DMS 273 (cell line): ENCODE measurements around the gene IQCE.

Source experiments
- DNase-seq: peaks from one replicate; lab custom pipeline; 2025; ENCODE audit not compliant: unreplicated experiment; lab: John Stamatoyannopoulos, UW

Gene IQCE

DNA sequence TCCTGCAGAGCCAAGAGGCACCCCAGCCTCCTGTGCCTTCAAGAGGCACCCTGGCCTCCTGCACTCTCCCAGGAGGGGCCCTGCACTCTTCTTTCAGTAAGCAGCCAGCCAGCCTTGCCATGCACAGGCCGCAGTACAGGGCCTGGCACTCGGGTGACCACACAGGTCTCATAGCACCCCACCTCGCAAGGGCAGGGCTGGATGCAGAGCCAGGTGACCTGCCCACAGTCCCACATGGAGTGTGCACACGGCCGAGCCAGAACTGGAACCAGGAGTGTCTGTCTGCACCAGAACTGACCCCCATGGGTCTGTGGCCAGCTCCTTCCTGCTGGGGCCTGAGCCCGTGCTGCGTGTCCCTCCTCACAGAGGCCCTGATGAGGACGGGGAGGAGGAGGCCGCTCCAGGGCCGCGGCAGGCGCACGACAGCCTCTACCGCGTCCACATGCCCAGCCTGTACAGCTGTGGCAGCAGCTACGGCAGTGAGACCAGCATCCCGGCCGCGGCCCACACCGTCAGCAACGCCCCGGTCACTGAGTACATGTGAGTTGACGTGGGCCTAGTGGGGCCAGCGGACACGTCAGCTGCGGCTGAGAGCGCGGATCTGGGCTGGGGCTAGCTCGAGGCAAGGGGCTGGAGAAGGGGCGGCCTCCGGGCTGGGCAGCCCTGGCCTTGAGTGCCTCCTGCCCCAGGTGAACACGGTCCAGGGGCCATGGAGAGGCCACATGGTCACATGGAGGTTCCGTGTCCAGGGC is 99.3 kb downstream of the IQCE start:
- DNase-seq = no peak

DNA sequence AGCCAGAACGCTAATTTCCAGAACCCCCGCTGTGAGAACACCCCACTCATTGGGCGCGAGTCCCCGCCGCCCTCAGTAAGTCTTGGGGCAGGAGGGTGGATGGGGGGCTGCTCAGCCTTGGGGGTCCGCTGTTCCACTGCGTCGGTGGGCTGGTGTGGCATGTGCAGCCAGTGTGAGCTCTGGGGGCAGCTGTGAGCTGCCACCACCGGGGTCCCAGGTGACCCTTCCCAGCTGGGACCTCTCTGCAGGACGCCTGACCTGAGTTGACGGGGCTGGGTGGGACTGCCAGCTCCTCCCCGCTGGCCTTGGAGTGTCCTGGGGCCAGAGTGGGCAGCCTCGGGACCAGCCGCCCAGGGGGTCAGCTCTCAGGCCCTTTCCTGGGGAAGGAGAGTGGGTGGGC is 100.2 kb downstream of the IQCE start:
- DNase-seq = no peak

DNA sequence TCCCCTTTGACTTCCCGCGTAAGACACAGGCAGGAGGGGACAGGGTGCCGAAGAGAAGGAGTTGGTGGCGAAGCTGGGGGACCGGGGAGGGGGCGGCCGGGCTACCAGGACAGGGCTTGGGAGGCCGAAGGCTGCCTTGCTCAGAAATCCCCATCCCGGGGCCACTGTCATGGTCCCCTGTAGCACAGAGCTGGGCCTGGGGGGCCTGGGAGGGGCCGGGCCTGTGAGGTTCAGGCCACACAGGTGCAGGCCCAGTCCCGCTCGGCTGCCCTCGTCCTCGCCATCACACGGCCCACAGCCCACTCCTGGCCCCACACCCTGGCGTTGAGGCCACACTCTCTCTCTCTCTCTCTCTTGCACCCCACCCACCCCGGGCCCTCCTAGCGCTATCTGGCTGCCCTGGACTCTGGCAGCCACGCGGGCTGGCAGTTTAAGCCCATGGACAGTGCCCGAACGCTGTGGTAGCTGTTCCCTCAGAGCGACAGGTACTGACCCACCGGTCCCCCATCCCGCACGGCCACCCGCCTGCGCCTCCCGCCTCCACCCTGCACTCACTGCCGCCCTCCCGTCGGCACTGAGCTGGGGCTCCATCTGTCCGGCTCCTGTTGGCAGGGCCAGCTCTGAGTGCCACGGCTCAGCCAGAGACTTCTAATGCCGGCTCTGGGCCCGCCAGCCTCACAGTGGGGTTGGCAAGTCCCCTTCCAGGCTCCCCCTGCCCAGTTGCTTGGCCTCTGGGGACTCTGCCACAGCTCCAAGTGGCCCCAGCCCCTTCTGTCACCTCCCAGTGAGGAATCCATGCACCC is 101.0 kb downstream of the IQCE start:
- peak; percentile 55 for DNase-seq

DNA sequence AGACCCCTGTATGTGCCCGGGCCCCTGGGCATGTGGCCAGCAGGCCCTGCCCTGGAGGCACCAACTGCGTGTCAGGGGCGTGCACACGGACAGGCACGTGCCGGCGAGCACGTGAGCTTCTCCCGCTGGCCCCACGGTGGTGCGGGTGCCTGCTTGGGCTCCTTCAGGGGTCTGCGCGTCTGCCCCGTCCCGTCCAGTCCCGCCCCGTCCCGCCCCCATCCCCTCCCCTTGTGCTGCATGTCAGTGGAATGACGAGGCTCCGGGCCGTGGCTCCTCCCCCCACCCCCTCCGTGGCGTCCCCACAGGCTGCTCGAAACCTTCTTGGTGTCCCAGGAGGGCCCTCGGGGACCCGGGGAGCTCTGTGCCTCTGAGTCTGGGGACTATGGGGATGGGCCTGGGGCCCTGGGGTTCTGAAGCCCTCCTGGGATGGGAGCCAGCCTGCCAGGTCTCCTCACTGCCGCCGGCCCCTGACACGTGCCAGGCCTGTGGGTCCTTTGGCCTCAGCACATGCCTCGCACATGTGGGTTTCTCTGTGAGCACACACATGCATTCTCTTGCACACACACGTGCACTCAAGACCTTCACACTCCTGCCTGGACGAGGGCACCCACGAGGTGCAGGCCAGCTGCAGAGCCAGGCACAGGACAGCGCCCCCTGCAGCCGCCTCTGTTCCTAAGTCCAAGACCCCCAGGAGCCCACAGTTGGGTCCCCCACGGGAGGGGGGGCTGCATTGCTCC is 101.7 kb downstream of the IQCE start:
- no peak for DNase-seq

DNA sequence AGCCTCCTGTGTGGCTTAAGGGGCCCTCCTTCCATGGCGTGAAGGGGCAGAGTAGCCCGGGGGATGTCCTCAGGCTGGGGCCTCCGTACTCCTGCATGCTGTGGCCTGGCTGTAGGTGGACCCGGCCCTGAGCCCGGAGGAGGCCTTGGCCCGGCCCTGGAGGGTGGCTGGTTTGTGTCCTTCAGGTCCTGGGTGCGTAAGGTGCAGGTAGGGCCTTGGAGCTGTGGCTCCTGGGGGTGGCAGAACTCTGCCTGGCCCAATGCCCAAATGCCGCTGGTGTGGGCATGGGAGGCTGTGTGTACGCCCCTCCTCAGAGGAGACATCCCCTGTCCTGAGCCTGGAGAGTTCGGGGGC is 102.3 kb downstream of the IQCE start:
- no peak for DNase-seq

DNA sequence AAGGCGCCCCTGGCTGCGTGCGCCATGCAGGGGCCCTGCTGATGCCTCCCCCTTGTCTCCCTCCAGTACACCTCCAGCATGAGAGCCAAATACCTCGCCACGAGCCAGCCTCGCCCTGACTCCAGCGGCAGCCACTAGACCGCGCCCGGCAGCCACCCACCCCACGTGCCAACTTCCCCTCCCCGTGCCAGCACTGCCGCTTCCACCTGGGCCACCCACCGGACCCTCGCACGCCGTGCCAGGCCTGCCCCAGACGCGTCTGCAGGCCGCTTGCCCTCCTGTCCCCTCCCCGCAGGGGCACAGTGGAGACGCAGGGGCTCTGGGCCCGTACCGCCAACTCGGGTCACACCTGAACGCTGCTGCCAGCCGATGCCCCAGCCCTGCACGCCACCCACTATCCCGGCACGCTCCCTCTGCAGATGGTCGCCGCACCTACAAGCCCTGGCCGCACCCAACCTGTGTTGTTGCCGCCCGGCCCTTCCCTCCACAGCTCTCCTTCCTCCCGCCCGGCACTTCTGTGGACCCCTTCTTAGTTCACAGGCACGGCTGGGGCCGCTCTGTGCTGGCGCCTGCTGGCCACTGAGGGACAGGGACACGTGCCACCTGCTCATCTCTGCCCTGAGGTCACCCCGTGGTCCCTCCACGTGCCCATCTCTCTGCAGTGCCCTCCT is 103.0 kb downstream of the IQCE start:
- no peak for DNase-seq

DNA sequence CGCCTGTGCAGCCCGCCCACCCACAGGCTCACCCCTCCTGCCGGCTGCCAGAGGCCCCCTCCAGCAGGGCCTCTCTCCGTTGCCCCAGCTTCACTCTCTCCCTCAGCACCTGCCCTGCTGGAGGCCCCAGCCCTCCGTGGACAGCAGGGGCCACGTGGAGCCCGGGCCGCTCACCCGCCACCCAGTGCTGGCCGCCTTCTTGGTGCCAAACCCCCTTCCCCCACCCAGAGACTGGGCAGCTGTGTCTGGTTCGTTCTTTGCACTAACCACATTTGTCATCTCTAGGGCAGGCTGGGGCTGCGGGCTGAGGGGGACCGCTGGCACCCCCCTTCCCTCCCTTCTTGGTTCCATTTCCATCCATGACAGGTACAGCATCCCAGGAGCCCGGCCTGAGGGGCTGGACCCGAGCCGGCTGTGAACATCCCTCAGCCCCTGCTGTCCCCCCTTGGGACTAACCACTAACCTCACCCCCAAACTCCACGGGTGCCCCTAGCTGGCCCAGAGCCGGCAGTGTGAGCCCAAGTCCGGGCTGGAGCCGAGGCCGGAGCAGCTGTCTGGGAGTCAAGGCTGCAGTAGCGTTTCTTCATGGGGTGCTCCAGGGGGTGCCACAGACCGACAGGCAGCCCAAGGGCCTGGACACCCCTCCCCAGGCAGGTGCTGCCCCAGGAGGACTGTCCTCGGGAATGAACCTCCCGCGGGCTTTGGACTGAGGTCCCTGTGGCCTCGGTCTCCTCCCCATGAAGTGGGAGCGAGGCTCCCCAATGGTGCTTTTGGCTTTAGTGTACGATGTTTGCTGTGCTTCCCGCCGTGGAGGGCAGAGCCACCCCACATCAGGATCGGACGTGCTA is 103.7 kb downstream of the IQCE start:
- DNase-seq = no peak

DNA sequence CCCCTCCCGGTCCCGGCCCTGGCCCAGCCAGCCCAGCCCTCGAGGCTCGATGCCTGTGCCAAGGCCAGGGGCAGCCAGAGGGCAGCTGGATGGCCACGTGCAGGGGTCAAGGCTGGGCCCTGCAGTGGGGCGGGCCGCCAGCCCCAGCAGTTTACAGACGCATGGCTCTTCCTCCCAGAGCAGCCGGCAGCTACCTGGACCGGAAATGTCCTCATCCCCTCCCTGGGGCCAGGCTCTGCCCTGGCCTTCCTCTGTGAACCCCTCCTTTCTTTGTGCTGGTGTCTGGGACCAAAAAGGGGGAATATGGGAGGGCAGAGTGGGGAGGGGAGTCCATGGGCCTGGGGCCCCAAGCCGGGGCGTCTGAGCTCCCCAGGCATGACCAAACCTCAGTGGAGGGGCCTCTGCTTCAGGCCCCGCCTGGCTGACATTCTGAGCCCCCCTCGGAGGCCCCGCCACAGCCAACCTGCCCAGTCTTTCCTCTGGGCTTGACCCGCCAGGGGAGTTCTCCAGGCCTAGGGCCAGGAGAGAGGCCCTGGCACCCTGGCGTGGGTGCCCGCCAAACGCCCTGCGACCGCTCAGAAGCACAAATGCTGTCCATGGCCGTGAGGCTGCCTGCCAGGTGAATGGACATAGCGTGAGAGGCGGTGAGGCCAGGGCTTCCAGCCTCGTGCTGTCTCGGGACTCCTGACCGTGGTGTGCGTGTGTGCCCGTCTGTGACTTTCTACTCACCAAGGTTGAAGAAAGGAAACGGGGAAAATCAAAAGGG is 104.5 kb downstream of the IQCE start:
- DNase-seq = no peak

DNA sequence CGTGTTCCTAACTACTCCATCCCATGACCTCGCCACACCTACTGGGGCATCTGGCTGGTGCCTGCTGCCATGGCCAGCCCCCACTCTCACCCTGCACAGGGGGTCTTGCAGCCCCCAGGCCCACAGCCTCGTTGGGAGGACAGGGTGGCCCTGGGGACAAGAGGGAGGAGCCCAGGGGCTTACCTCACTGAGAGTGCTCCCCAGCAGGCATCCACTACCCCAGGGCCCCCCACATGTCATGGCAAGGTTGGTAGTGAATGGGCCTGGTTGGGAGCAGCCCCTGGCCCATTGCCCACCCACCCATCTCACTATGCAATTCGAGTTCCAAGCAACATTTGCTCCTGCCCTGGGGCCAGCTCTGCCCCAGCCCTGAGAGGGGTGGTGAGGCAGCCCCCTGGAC is 105.2 kb downstream of the IQCE start:
- DNase-seq = no peak
